Coronary artery (tissue), 2 donors: ENCODE data around the gene BABAM2.

Experiments
- DNase-seq: peaks from one replicate; pipeline ENCODE4 v3.0.0-alpha.2; 2017; ENCODE audit warnings: low spot score
- H3K27ac ChIP-seq, 2 donors: fragments of 200-600 bp; sonication (generic); one replicate each; pipeline ENCODE4 v1.5.1; 2016 to 2019
- H3K4me3 ChIP-seq: fragments of 200-600 bp; sonication (generic); 2 replicates; pipeline ENCODE4 v1.5.1; 2016; ENCODE audit warnings: mild to moderate bottlenecking, moderate library complexity
- TF ChIP-seq, protein P1 (sequence below): fragments of 200-600 bp; sonication (generic); IDR thresholded peaks from one replicate; pipeline ENCODE4 v1.5.1; 2019; ENCODE audit warnings: antibody characterized with exemption

BABAM2 gene

GRCh38 chr2:28288620-28289019 is 398.1 kb downstream of the BABAM2 start:
- Histone ChIP-seq H3K4me3 (no peak overlapping the region), H3K27ac (no peak overlapping the region)
- TF ChIP-seq, protein P1, sequence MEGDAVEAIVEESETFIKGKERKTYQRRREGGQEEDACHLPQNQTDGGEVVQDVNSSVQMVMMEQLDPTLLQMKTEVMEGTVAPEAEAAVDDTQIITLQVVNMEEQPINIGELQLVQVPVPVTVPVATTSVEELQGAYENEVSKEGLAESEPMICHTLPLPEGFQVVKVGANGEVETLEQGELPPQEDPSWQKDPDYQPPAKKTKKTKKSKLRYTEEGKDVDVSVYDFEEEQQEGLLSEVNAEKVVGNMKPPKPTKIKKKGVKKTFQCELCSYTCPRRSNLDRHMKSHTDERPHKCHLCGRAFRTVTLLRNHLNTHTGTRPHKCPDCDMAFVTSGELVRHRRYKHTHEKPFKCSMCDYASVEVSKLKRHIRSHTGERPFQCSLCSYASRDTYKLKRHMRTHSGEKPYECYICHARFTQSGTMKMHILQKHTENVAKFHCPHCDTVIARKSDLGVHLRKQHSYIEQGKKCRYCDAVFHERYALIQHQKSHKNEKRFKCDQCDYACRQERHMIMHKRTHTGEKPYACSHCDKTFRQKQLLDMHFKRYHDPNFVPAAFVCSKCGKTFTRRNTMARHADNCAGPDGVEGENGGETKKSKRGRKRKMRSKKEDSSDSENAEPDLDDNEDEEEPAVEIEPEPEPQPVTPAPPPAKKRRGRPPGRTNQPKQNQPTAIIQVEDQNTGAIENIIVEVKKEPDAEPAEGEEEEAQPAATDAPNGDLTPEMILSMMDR: no peak

GRCh38 chr2:28291811-28292440 is 401.4 kb downstream of the BABAM2 start:
- H3K27ac ChIP-seq: no peak overlapping the region
- no peak overlapping the region for H3K4me3 ChIP-seq
- DNase-seq: no peak
- TF ChIP-seq, protein P1: no peak

More at GRCh38 chr2:28288620-28289019, 398.1 kb downstream of the BABAM2 start:
- no peak for DNase-seq

- TF ChIP-seq, protein P1: no peak
- no peak overlapping the region for H3K4me3 ChIP-seq
- DNase-seq: no peak
- H3K27ac ChIP-seq: no peak overlapping the region
Measured at GRCh38 chr2:28292491-28292890, 402.0 kb downstream of the BABAM2 start.

DNA sequence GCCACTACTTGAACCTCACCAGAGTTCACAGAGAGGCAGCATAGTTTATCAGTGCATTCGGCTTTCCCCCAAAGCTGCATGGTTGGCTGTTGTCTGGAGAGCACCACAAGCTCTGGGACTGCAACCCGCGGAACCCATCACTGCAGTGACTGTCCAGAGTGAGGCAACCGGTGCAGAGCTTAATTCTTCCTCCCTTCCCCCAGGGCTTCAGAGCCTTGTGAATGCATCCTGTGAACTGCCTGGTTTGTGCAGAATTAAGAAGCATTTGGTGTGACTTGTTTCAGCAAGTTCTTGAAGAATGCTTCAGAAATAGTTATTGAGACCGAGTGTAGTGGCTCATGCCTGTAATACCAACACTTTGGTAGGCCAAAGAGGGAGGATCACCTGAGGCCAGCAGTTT is 402.9 kb downstream of the BABAM2 start:
- Histone ChIP-seq H3K4me3 (no peak overlapping the region), H3K27ac (no peak overlapping the region)
- no peak for DNase-seq
- TF ChIP-seq, protein P1: no peak

GRCh38 chr2:28294451-28294850 is 403.9 kb downstream of the BABAM2 start:
- no peak overlapping the region for H3K4me3 ChIP-seq
- DNase-seq: no peak
- no peak overlapping the region for H3K27ac ChIP-seq
- TF ChIP-seq, protein P1: no peak

DNA sequence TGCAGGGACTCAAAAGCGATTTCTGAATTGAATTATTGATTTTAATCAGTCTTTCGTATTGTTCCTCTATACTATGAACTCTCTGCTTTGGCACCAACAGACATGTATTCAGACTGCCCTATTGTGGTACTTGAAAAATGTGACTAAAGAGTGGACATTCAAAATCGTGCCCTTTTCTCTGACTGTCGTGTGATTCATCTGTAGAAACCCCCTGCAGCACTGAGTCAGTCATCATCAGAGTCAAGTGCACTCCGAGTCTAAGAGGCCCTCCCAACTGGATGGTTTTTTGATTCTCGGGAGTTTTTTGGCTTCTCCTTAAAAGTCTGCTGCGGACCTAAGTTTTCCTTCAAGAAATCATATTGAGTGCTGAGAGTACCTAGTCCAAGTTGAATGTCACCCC is 405.7 kb downstream of the BABAM2 start:
- Histone ChIP-seq H3K27ac (no peak overlapping the region), H3K4me3 (no peak overlapping the region)
- DNase-seq: no peak
- TF ChIP-seq, protein P1: no peak

GRCh38 chr2:28296904-28297303 is 406.4 kb downstream of the BABAM2 start:
- Histone ChIP-seq H3K27ac (no peak overlapping the region), H3K4me3 (no peak overlapping the region)

More at GRCh38 chr2:28296904-28297303, 406.4 kb downstream of the BABAM2 start:
- TF ChIP-seq, protein P1: no peak
- no peak for DNase-seq
